Measurements from ENCODE around the gene CDK17.

GRCh38 chr12:96365604-96366380, 34.4 kb downstream of the CDK17 start:
- TF ChIP-seq, protein P1, sequence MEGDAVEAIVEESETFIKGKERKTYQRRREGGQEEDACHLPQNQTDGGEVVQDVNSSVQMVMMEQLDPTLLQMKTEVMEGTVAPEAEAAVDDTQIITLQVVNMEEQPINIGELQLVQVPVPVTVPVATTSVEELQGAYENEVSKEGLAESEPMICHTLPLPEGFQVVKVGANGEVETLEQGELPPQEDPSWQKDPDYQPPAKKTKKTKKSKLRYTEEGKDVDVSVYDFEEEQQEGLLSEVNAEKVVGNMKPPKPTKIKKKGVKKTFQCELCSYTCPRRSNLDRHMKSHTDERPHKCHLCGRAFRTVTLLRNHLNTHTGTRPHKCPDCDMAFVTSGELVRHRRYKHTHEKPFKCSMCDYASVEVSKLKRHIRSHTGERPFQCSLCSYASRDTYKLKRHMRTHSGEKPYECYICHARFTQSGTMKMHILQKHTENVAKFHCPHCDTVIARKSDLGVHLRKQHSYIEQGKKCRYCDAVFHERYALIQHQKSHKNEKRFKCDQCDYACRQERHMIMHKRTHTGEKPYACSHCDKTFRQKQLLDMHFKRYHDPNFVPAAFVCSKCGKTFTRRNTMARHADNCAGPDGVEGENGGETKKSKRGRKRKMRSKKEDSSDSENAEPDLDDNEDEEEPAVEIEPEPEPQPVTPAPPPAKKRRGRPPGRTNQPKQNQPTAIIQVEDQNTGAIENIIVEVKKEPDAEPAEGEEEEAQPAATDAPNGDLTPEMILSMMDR (IDR thresholded peaks at IDR 0.05) = no peak
- no peak for TF ChIP-seq ZFX (IDR thresholded peaks at IDR 0.05; ENCODE audit: borderline replicate concordance)
